Stimulated activated CD8-positive, alpha-beta memory T cell treated with anti-CD3 and anti-CD28 coated beads, Interleukin-15, amount 100 ng/mL, for 4 hours (primary cell): ENCODE measurements around the gene SBNO1.
"Not testable (repeated sequence)": the region's sequence is repeated elsewhere in the genome, so short reads cannot be mapped to it uniquely, and the experiment has no call there.

Experiments
- DNase-seq, 2 donors: peaks; one replicate each; pipeline ENCODE4 v3.0.0-alpha.2; 2020; ENCODE audit warnings: low read depth in 2 of 2

The SBNO1 gene

GRCh38 chr12:123388951-123389559 lies 24.4 kb upstream of the SBNO1 start:
- no peak for DNase-seq

- DNase-seq = peak; percentile 41 to 61
Observed at GRCh38 chr12:123388177-123388950, 23.7 kb upstream of the SBNO1 start.

DNA sequence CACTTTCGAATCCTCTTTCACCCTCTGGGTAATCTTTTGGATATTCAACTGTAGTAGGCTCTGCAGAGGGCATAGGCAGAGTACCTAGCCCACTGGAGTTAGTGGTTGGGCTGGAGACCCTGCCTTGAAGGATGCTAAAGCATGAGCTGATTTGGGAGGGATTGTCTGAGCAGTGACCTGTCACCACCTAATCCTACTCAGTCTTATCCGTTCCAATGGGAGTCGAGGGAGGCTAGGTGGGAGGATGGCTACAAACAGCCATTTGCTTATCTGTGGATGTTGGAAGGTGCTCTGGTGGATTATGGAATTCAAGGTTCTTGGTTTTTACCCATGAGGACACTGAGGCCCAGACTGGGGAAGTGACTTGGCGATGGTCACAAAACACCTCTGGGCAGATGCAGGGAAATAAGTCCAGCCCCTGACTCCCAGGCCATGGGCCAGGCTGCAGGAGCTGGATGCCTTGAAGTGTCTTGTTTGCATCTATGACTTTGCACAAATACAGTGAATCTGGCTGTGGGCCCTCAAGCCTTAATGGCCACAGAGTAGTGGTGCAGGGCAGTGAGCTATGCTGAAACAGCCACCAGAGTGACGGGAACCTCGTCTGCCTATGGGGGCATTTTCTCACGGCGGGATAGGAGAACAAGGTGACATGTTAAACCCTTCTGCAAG lies 23.0 kb upstream of the SBNO1 start:
- no peak for DNase-seq

DNA sequence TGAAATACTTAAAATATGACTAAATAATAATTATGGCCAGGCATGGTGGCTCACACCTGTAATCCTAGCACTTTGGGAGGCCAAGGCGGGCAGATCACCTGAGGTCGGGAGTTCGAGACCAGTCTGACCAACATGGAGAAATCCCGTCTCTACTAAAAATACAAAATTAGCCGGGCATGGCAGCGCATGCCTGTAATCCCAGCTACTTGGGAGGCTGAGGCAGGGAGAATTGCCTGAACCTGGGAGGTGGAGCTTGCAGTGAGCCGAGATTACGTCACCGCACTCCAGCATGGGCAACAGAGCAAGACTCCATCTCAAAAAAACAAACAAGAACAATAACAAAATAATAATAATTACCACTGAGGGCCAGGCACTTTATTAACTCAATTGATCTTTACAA lies 20.9 kb upstream of the SBNO1 start:
- DNase-seq = not testable (repeated sequence)

GRCh38 chr12:123384994-123385376 lies 20.3 kb upstream of the SBNO1 start:
- DNase-seq = no peak

GRCh38 chr12:123384318-123384993 lies 19.8 kb upstream of the SBNO1 start:
- no peak for DNase-seq

DNA sequence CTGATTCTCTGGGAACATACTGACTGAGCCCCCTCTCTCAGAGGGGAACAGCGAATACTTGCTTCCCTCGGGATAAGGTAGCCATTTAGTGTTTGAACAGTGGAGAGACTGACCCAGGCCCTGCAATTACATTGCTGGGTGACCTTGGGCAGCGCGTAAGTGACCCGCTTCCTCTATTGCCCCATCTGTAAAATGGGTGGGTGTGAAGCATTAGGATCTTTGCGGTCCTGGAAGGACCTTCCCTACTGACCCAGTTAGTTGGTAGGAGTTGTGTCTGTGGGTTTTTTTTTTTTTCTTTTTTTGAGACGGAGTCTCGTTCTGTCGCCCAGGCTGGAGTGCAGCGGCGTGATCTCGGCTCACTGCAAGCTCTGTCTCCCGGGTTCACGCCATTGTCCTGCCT lies 18.0 kb upstream of the SBNO1 start:
- no peak for DNase-seq

DNA sequence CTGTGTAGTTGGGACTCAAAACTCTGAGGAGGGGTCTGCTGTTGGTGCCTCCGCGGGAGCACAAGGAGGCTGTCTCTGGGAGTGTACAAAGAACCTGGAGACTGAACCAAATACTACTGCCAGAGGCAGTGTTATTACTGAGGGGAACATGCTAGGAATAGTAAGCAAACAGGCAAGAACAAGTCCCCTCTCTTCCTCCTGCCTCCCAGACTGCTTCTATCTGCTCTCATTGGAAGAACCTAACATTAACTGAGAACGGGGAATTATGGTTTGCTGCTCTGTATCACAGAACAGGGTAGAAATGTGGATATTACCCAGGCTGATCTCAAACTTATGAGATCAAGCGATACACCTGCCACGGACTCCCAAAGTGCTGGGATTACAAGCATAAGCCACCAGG lies 14.7 kb upstream of the SBNO1 start:
- no peak for DNase-seq

DNA sequence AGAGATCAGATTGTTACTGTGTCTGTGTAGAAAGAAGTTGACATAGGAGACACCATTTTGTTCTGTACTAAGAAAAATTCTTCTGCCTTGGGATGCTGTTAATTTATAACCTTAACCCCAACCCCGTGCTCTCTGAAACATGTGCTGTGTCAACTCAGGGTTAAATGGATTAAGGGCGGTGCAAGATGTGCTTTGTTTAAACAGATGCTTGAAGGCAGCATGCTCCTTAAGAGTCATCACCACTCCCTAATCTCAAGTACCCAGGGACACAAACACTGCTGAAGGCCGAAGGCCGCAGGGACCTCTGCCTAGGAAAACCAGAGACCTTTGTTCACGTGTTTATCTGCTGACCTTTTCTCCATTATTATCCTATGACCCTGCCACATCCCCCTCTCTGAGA lies 7.8 kb upstream of the SBNO1 start:
- DNase-seq = not testable (repeated sequence)

DNA sequence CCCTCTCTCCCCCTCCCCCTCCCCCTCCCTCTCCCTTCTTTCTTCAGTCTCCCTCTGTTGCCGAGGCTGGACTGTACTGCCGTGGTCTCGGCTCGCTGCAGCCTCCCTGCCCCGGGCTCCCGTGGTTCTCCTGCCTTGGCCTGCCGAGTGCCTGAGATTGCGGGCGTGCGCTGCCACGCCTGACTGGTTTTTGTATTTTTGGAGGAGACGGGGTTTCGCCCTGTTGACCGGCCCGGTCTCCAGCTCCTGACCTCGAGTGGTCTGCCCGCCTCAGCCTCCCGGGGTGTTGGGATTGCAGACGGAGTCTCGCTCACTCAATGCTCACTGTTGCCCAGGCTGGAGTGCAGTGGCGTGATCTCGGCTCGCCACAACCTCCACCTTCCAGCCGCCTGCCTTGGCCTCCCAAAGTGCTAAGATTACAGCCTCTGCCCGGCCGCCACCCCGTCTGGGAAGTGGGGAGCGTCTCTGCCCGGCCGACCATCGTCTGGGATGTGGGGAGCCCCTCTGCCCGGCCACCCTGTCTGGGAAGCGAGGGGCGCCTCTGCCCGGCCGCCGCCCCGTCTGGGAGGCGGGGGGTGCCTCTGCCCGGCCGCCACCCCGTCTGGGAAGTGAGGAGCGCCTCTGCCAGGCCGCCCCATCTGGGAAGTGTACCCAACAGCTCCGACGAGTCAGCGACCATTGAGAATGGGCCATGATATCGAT lies 7.2 kb upstream of the SBNO1 start:
- DNase-seq = not testable (repeated sequence)

DNA sequence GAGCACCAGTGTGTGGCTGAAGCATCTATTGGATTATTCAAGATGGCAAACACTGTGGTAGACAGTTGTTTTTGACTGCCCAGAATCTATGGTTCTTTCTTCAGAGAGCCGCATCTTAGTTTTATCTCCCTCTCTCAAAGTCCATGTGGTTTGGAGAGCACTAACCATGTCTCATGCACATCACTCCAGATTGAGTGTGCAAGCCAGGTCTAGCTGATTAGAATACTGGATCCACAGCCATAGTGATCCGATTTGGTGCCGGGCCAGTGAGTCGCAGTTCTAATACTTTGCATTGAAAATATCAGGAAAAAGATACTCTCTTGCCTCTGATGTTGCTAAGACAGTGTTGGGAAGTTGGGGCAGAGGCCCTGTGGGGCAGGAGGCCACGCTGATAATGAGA lies 4.6 kb upstream of the SBNO1 start:
- DNase-seq = no peak

- DNase-seq = not testable (repeated sequence)
Observed at GRCh38 chr12:123368431-123368830, 3.8 kb upstream of the SBNO1 start.

DNA sequence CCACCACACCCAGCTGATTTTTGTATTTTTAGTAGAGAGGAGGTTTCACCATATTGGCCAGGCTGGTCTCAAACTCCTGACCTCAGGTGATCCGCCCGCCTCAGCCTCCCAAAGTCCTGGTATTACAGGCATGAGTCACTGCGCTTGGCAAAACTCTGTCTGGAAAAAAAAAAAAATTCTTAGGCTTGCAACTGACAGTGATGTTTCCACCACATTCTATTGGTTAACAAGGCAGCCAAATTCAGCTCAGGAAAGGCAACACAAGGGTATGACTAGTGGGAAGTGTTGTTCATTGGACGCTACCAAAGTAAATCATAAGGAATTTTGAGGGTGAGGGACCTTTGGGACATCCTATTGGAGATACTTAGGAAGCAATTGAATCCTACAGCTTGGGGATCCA lies 2.9 kb upstream of the SBNO1 start:
- no peak for DNase-seq

- DNase-seq = peak; percentile 97
Observed at GRCh38 chr12:123365025-123365917, 624 bp upstream of the SBNO1 start.

DNA sequence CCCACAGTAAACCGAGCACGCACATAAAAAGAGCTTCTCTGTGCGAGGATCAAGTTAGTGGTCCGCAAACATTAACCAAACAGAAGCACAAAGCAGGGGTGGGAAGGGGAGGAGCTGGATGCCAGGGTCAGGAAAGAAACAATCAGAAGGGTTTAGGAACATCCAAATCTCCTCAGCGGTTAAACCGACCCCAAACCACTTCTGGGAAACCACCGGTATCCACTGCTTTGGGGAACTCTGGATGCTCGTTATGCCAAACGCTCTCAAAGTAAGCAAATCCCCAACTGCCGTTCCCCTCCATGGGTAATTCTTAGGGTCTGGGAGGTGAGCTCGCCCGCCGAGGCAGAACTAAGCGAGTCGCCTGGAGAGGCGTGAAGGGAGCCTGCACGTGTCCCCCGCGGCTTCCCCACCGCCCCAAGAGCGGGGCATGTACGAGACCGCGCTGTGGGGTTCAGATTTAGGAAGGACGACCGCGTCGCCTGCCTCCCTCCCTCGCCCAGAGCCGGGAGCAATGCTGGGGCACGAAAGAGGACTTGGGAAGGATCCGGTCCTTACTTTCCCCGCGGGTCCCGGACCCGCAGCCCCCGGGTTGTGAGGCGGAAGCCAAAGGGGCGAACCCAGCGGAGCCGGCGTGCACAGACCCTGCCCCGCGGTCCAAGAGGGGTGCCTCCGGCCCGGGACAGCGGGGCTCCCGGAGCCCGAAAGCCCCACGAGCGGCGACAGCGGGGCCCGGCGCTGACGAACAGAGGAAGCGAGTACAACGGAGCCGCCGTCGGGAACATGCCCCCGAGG lies 711 bp downstream of the SBNO1 start:
- peak in 1 of 2 donors; percentile 9 for DNase-seq

DNA sequence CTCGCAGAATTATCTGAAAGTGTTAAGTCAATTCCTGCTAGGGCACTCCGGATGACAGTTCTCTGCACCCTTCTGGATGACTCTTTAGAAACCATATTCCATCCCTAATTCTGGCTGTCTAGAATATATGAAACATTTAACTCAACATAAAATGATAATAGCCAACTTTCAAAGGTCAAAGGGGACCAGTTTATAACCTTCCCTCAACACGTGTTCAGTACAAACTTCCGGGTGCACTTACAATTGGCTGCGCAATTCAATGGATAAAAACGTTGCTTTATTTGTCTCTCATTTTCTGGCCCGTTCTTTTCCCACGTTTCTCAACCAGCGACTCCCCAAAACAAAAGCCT lies 1.3 kb downstream of the SBNO1 start:
- DNase-seq = no peak

- DNase-seq = no peak
Observed at GRCh38 chr12:123358035-123358434, 6.6 kb downstream of the SBNO1 start.

GRCh38 chr12:123356159-123356670 lies 8.4 kb downstream of the SBNO1 start:
- no peak for DNase-seq

DNA sequence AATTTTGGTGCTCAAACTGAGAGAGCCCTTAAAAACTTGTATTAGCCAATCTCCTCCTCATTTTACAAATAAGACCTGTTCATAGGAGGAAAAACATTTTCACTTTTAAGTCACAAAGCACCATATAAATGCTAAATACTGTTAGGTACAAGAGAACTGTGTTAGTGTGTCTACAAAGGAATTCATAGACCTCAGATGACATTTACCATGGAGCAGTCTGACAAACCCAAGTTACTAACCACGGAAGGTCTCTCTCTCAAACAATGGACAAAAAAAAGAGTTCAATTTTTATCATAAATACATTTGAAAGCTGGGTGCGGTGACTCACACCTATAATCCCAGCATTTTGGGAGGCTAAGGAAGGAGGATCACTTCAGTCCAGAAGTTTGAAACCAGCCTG lies 10.0 kb downstream of the SBNO1 start:
- DNase-seq = no peak

- no peak for DNase-seq
Observed at GRCh38 chr12:123351349-123351748, 13.3 kb downstream of the SBNO1 start.
